ENCODE data around the gene AKAP13.

The AKAP13 gene

GRCh38 chr15:85672332-85673084, 292.1 kb downstream of the AKAP13 start:
- DNase-seq (ENCODE audit: low spot score), result no peak

DNA sequence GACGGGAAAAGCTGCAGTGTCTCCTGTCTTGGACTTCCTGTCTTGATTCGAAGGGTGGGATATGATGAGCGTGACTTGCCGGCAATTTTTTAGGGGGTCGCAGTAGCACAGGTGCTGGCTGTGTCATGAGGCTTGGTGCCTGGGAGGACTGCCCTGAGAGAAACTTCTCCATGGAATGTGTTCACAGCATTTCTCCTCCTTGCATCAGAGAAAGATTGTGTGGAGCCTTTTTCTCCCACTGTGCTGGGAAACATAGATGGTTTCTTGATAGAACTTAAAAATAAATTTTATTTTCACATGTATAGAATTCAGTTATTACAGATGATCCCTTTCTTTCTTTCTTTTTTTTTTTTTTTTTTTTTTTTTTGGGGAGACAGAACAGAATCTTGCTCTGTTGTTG, 292.9 kb downstream of the AKAP13 start:
- DNase-seq (ENCODE audit: low spot score), result no peak

GRCh38 chr15:85676342-85677098, 296.1 kb downstream of the AKAP13 start:
- no peak for DNase-seq (ENCODE audit: low spot score)

DNA sequence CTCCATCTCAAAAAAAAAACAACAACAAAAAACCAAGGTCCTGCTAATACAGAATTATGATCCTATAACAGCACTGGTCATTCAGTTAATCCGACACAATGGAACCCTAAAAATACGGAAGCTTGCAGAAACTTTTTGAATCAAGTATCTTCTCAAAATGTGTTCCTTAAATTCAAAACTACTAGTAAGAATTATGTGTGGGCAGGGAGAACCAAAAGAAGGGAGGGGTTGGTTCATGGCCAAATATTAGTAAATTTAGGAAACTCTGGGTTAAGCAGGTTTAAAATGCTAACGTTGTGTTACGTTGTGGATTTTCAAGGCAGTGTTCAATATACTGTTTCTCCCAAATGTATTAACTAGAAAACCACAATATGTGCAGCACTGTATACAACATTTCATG, 298.8 kb downstream of the AKAP13 start:
- DNase-seq (ENCODE audit: low spot score), result no peak

DNA sequence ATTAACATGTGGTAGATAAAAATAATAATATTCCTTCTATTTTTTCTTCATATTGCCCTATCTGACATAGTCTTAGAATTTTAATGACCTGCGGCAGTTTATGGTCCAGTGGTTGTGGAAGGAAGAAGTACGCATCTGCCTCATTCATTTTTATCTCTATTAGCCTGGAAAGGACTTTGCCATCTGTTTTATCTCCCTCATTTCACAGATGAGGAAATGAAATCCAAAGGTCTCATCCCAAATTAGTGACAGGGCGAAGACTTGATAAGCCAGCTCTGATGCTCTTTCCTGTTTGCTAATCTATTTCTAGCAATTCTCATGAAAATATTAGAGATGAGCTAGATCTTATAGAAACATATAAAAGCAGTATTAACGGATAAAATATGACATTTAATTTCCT, 301.0 kb downstream of the AKAP13 start:
- no peak for DNase-seq (ENCODE audit: low spot score)

DNA sequence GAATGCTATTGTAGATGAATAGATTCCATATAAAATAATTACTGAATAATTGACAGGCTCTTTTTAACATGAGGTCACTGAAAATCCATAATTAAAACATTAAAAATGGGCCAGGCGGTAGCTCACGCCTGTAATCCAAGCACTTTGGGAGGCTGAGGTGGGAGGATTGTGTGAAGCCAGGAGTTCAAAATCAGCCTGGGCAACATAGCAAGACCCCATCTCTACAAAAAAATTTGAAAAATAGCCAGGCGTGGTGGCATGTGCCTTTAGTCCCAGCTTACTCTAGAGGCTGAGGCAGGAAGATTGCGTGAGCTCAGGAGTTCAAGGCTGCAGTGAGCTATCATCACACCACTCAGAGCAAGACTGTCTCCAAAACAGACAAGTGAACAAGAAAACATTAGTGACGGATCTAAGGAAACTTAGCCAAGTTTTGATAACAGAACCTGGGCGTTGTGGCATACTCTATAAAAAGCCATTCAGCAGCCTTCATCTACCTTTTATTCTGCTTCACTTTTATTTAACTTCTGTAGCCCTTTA, 303.8 kb downstream of the AKAP13 start:
- DNase-seq (ENCODE audit: low spot score), result no peak

DNA sequence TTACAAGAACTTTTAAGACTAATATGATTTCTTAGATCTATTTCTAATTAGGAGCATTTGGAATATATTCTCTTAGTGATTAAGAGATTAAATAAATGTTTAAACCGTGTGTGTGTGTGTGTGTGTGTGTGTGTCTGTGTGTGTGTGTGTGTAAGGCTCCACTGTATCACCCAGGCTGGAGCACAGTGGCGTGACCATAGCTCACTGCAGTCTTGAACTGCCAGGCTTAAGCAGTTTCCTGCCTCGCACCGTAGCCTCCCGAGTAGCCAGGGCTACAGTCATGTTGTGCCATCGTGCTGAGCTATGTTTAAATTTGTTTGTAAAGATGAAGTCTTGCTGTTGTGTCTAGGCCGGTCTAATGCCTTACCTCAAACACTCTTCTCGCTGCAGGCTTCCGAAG, 305.0 kb downstream of the AKAP13 start:
- no peak for DNase-seq (ENCODE audit: low spot score)

DNA sequence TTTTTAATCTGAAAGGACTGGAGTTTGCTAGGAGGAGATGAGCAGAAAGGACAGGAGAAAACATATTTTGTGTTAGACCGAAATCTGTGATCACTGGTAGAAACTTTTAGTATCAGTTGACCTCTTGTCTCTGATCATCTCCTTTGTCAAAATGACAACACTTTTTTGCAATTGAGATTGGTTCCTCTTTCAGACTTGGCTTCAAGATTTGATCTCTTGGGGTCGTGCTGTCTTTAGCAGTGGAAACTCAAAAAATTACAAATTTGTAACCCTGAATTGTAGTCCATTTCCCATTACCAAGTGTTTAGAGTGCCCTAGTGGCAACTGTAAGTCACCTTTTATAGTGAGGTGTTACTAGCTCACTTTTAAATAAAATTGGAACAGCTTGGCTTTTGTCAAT, 306.9 kb downstream of the AKAP13 start:
- no peak for DNase-seq (ENCODE audit: low spot score)

DNA sequence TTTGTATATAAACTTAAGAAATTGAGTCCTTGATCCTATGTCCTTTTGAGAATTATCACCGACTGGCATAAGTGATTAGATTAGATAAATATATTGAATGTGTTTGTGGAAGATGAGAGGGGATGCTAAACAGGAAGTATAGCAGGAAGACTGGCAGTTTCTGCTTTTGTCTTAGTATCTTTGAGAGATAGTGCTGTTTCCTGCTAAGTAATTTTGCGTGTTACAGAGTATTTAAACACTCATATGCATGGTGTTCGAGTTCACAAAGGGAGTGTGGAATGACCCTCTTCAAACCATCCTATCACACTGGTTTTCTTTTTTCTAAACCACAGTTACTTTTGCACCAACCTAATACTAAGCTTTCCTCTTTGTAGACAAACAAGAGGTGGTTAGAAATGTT, 308.3 kb downstream of the AKAP13 start:
- DNase-seq (ENCODE audit: low spot score), result no peak

DNA sequence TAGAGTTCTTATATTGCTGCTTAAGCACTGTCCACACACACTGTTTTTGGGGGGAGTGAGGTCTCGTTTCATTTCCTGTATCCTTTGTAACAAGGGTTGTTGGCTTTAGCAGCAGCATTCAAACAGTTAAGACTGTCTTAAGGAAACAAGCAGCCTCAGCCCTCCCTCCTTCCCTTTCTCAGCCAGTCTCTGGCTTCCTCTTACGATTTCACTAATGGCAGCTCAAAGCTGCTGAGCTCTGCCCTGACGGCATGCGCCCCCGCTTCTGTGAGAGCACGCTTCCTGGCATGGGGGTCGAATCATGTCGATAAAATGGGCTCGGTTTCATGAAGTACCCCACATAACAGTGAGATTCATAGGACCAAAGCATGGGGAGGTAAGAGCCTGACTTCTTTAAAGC, 309.3 kb downstream of the AKAP13 start:
- DNase-seq (ENCODE audit: low spot score), result peak; percentile 73

DNA sequence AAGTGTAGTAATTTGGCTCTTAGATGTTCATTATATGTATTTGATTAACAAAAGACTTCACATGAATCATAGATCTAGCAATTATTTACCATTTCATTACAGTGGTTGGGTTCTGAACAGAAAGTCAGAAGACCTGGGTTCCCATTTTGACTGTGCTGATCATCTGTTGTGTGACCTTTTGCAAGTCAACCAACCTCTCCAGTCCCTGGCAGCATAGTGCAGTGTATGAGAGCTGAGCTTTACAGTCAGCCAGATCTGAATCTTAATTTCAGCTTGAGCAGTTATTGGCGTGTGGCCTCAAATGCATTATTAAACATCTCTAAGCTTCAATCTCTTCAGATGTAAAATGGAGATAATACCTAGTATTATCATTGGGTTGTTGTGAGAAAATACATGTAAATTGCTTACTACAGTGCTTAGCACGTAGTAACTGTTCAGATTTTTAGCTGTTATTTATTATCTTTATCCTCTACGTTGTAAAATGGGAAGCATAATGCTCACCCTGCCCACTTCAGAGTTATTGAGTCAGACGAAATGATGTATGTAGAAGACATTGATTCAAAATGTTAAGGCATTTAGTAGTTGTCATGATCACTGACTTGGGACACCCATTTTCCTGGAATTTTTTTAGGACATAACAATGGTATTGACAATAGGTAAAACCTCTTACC, 310.3 kb downstream of the AKAP13 start:
- DNase-seq (ENCODE audit: low spot score), result no peak

DNA sequence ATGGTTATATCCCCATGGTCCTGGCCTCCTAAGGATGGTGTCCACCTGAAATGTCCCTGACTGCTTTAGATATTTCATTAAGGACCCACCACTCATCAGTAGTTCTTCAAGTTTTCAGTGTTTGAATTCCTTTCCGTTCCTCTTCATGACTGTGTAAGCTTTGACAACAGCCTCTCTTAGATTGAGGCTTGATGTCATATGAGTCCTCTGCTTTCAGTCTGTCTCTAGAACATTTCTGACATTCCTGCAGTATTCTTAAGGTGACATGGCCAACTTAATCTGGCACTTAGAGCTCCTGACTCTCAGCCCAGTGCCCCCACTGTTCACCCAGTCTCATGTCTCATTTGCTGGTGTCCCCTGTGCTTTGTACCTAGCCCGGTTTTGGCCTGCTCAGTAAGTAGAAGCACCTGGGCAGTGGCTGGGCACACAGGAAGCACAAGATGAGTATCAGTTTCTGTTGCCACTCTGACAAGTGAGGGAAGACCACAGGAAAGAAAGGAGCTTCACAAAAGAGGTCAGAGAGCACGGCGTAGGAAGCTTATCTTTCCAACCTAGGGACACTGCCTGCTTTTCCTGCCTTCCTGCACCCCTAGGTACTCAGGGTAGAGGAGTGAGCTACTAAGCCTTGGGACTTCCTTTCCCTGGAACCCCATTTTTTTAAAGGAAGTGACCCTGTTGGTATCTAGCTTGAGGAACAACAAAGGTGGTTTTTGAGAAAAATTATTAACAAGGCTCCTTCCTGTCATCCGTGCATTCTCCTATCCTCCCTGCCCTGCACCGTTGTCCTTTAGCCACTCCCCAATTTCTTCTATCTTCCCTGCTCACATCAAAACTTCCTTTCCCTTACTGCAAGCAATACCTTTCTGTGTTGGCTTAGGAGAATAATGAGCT, 311.2 kb downstream of the AKAP13 start:
- DNase-seq (ENCODE audit: low spot score), result no peak

GRCh38 chr15:85692321-85692720, 311.9 kb downstream of the AKAP13 start:
- DNase-seq (ENCODE audit: low spot score), result no peak

DNA sequence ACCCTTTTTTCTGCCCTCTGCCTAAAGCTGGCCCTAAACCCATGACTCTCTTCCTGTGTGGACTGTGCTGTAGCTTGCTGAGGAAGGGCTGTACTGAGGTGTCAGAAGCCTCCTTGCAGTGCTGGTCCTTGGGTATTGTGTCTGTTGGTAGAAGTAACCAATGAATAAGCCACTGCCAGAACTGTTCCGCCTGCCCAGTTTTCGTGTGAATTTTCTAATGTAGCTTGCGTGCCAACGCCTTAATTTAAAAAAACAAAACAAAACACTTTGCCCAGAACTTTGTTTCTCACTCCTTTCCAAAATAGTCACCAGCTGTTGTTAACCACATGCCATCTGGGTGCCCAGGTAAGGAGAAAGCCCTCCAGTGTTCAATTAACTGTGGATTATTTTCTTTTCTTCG, 312.5 kb downstream of the AKAP13 start:
- no peak for DNase-seq (ENCODE audit: low spot score)

- DNase-seq (ENCODE audit: low spot score), result peak; percentile 49
Observed at GRCh38 chr15:85693277-85693676, 312.9 kb downstream of the AKAP13 start.

- DNase-seq (ENCODE audit: low spot score), result no peak
Observed at GRCh38 chr15:85694091-85694490, 313.7 kb downstream of the AKAP13 start.

GRCh38 chr15:85700767-85701166, 320.4 kb downstream of the AKAP13 start:
- no peak for DNase-seq (ENCODE audit: low spot score)

DNA sequence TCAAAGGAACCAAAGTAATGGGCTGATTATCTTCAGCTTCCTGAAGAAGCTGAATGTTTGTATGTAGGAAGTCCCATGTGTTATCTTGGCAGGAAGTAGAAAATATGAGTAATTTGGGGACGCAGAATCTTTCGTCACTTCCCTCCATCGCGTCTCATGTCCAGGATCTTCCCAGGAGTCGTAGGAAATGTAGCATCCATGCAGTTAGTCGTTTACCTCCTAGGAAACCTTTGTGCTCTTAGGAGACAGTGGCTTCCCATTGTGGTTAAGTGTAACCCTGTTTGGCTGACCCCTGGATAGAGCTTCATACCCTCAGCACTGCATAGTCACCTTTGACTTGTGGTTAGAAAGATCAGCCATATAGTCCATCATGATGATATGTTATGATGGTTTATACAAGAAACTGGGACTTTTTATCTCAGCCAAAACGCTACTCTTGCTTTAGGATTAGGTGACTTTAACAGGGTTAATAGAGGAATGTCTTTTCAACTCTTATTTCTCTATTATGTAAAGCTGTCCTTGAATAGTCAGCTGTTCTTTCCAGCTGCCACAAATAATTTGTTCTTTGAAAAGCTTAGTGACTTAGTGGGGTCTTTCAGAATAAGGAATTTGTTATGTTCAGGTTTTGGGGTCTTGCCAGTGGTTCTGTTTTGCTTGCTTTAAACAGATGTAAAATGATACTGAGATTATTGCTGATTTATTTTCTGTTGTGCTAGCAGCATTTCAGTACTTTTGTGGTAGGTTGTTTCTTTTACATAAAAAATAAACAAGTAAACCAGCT, 322.1 kb downstream of the AKAP13 start:
- DNase-seq (ENCODE audit: low spot score), result peak; percentile 6

- no peak for DNase-seq (ENCODE audit: low spot score)
Observed at GRCh38 chr15:85704066-85704465, 323.7 kb downstream of the AKAP13 start.

- DNase-seq (ENCODE audit: low spot score), result peak; percentile 28
Observed at GRCh38 chr15:85704720-85705429, 324.5 kb downstream of the AKAP13 start.
